ENCODE measurements around the gene SYVN1. TPM values are rescaled to one million over a fixed set of nuclear protein-coding genes. Genes with fewer than 3 reads are reported as not detected.
A peak's percentile ranks its signal among the peaks of the same experiment; 100 is the strongest.

The SYVN1 gene
- total RNA-seq, 3 donors from 2014 or later, result 36.8 to 51.5 (median 47.2) TPM

DNA sequence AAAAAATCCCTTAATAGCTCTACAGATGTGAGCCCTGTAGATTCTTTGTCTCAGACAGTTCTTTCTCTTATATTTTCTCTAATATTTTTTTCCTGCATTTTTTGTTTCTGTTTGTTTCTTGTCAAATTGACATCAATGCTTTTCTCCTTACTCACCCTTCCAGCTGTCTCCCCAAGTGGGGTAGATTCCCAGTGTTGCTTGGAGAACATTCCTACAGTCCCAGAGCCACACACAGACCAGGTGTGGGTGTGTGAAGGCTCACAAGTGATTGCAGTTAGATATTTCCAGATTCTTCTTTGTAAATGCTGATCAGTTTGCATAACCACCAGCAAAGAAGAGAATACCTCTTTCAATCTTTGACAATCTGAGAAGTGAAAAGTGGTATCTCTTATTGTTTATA is 30.8 kb downstream of the SYVN1 start:
- Mint-ChIP-seq H3K36me3 (ENCODE audit: insufficient read depth) (peaks cover 20% of the 10 kb centered on the region), H3K4me1 (ENCODE audit: low read depth) (peaks cover 10% of the 10 kb centered on the region), H3K27me3 (ENCODE audit: low read depth) (no peaks in the 10 kb centered on the region), H3K9me3 (no peaks in the 10 kb centered on the region), H3K4me3 (no peak overlapping the region)
- DNase-seq, result no peak
- no peak for ATAC-seq

- peaks cover 21% of the 10 kb centered on the region for H3K36me3 Mint-ChIP-seq (ENCODE audit: insufficient read depth)
- no peak overlapping the region for H3K4me3 Mint-ChIP-seq
- H3K27me3 Mint-ChIP-seq (ENCODE audit: low read depth), result no peaks in the 10 kb centered on the region
- H3K4me1 Mint-ChIP-seq (ENCODE audit: low read depth), result peaks cover 15% of the 10 kb centered on the region
- no peak for DNase-seq
- no peaks in the 10 kb centered on the region for H3K9me3 Mint-ChIP-seq
- ATAC-seq, result no peak
Measured at GRCh38 chr11:65102142-65103095, 31.9 kb downstream of the SYVN1 start.

DNA sequence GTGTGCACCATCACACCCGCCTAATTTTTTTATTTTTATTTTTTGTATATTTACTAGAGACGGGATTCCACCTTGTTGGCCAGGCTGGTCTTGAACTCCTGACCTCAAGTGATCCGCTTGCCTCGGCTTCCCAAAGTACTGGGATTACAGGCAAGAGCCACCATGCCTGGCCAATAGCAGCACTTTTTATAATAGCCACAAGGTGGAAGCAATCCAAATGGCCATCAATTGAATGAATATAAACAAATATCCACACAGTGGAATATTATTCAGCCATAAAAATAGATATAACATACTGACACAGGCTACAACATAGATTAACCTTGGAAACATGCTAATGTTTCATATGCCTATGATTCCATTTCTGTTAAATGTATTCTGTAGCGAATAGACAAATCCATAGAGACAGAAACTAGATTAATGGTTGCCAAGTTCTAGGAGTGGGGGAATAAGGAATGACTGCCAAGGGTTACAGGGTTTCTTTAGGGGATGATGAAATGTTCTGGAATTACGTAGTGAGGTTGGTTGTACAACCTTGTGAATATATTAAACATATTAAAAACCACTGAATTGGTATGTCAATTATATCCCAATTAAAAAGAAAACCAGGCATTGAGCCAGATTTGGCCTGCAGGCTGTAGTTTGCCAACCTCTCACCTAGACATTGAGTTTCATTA is 33.5 kb downstream of the SYVN1 start:
- DNase-seq (no peak), ATAC-seq (no peak)
- Mint-ChIP-seq H3K36me3 (ENCODE audit: insufficient read depth) (peaks cover 14% of the 10 kb centered on the region), H3K4me1 (ENCODE audit: low read depth) (peaks cover 15% of the 10 kb centered on the region), H3K9me3 (no peaks in the 10 kb centered on the region), H3K27me3 (ENCODE audit: low read depth) (no peaks in the 10 kb centered on the region), H3K4me3 (no peak overlapping the region)

DNA sequence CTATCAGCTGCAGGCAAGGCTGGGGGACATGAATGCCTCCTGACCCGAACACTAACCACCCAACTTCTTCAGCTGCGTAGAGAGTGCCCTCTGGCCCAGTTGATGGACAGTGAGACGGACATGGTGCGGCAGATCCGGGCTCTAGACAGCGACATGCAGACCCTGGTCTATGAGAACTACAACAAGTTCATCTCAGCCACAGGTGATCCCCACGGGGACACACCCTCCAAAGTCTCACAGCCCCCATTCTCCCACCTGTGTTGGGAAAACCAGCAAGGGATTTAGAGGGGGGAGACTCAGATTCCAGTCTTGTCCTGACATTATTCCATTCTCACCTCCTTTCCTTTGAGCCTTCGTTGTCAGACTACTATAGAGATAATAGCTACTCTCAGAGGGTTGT is 37.4 kb downstream of the SYVN1 start:
- Mint-ChIP-seq H3K4me3 (peak overlapping the region; percentile 92), H3K27me3 (ENCODE audit: low read depth) (no peaks in the 10 kb centered on the region), H3K36me3 (ENCODE audit: insufficient read depth) (peaks cover 7% of the 10 kb centered on the region), H3K9me3 (no peaks in the 10 kb centered on the region), H3K4me1 (ENCODE audit: low read depth) (peaks cover 15% of the 10 kb centered on the region)
- DNase-seq (no peak), ATAC-seq (no peak)

- peaks cover 15% of the 10 kb centered on the region for H3K4me1 Mint-ChIP-seq (ENCODE audit: low read depth)
- peak; percentile 80 for DNase-seq
- peak within 1 kb of the TSS; percentile 92 for H3K4me3 Mint-ChIP-seq
- peaks cover 7% of the 10 kb centered on the region for H3K36me3 Mint-ChIP-seq (ENCODE audit: insufficient read depth)
- no peaks in the 10 kb centered on the region for H3K27me3 Mint-ChIP-seq (ENCODE audit: low read depth)
- H3K9me3 Mint-ChIP-seq, result no peaks in the 10 kb centered on the region
- ATAC-seq, result peak; percentile 93 to 95
Measured at GRCh38 chr11:65095974-65096806, 38.1 kb downstream of the SYVN1 start, which contains the start of gene VPS51. VPS51 (plus strand) TSS chr11:65096214; CDS start chr11:65096251, 37 bp downstream.

DNA sequence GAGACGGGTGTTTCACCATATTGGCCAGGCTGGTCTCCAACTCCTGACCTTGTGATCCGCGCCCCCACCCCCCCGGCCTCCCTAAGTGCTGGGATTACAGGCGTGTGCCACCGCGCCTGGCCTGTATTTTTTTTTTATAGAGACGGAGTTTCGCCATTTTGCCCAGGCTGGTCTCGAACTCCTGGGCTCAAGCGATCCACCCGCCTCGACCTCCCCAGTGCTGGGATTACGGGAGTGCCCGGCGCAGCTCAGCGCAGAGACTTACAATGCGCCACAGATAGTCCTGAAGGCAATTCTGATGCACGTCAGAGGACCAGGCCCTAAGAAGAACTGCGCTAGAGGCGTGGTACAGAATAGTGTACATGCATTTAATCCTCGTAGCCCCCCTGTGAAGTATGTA is 38.9 kb downstream of the SYVN1 start:
- ATAC-seq (no peak), DNase-seq (no peak)
- H3K27me3 Mint-ChIP-seq (ENCODE audit: low read depth), result no peaks in the 10 kb centered on the region
- peaks cover 5% of the 10 kb centered on the region for H3K36me3 Mint-ChIP-seq (ENCODE audit: insufficient read depth)
- peaks cover 15% of the 10 kb centered on the region for H3K4me1 Mint-ChIP-seq (ENCODE audit: low read depth)
- peak overlapping the region; percentile 92 for H3K4me3 Mint-ChIP-seq
- no peaks in the 10 kb centered on the region for H3K9me3 Mint-ChIP-seq

DNA sequence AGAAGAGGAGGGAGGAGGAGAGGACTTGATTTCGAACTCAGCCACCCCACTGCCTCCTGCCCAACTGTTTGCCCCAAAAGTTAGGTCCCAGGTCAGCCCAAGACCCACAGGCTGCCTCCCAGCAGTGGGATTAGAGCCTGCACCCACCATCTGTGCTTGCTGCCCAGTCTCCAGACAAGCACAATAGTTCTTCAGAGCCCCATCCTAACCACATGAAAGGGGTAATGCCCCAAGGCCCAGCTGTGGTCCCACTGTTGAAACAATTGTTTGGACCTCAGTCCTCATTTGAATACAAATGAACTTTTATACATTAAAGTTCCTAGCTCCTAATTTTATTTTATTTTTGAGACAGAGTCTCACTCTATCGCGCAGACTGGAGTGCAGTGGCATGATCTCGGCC is 43.7 kb downstream of the SYVN1 start:
- Mint-ChIP-seq H3K9me3 (no peaks in the 10 kb centered on the region), H3K4me3 (no peak overlapping the region), H3K4me1 (ENCODE audit: low read depth) (peaks cover 5% of the 10 kb centered on the region), H3K36me3 (ENCODE audit: insufficient read depth) (peaks cover 21% of the 10 kb centered on the region), H3K27me3 (ENCODE audit: low read depth) (no peaks in the 10 kb centered on the region)
- DNase-seq (no peak), ATAC-seq (no peak)

DNA sequence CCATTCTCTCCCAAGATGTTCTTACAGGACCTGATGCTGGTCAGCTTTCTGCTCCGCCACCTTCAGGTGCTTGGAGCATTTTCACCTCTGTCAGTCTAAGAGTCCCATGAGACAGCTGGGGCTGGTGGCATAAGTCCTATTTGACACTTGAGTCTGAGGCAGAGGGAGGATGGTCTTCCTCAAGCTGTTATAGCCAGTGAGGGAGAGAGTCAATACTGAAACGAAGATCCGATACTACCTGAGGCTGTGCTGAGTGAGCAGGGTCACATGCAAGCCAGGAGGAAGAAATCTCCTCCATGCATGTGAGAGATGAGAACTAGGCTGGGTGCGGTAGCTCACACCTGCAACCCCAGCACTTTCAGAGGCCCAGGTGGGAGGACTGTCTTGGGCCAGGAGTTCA is 44.7 kb downstream of the SYVN1 start:
- ATAC-seq, result no peak
- peaks cover 13% of the 10 kb centered on the region for H3K4me1 Mint-ChIP-seq (ENCODE audit: low read depth)
- H3K27me3 Mint-ChIP-seq (ENCODE audit: low read depth), result no peaks in the 10 kb centered on the region
- DNase-seq, result no peak
- no peaks in the 10 kb centered on the region for H3K9me3 Mint-ChIP-seq
- H3K4me3 Mint-ChIP-seq, result no peak overlapping the region
- peaks cover 22% of the 10 kb centered on the region for H3K36me3 Mint-ChIP-seq (ENCODE audit: insufficient read depth)

- Mint-ChIP-seq H3K36me3 (ENCODE audit: insufficient read depth) (peaks cover 22% of the 10 kb centered on the region), H3K9me3 (no peaks in the 10 kb centered on the region), H3K4me3 (no peak overlapping the region), H3K4me1 (ENCODE audit: low read depth) (peaks cover 24% of the 10 kb centered on the region), H3K27me3 (ENCODE audit: low read depth) (no peaks in the 10 kb centered on the region)
- ATAC-seq (no peak), DNase-seq (no peak)
Measured at GRCh38 chr11:65087827-65088226, 46.5 kb downstream of the SYVN1 start.

GRCh38 chr11:65087216-65087615 is 47.1 kb downstream of the SYVN1 start:
- H3K36me3 Mint-ChIP-seq (ENCODE audit: insufficient read depth), result peaks cover 22% of the 10 kb centered on the region
- ATAC-seq, result no peak
- no peak for DNase-seq
- H3K27me3 Mint-ChIP-seq (ENCODE audit: low read depth), result no peaks in the 10 kb centered on the region
- peaks cover 26% of the 10 kb centered on the region for H3K4me1 Mint-ChIP-seq (ENCODE audit: low read depth)
- no peaks in the 10 kb centered on the region for H3K9me3 Mint-ChIP-seq
- H3K4me3 Mint-ChIP-seq, result no peak overlapping the region

DNA sequence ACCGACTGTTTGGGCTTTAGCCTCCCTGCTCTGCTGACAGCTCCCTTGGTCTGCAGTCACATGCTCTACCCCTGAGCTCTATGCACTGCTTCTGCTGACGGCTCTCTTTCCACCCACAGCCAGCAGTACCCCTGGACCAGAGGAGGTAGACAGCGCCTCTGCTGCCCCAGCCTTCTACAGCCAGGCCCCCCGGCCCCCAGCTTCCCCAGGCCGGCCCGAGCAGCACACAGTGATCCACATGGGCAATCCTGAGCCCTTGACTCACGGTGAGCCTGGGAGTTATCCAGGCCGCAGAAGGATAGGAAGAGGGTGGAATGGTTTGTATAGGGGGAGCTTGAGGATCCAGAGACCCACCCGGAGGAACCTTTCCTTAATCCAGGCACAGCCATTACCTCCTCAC is 47.5 kb downstream of the SYVN1 start:
- no peak overlapping the region for H3K4me3 Mint-ChIP-seq
- no peak for ATAC-seq
- H3K9me3 Mint-ChIP-seq, result no peaks in the 10 kb centered on the region
- peaks cover 22% of the 10 kb centered on the region for H3K36me3 Mint-ChIP-seq (ENCODE audit: insufficient read depth)
- DNase-seq, result no peak
- H3K27me3 Mint-ChIP-seq (ENCODE audit: low read depth), result no peaks in the 10 kb centered on the region
- H3K4me1 Mint-ChIP-seq (ENCODE audit: low read depth), result peaks cover 26% of the 10 kb centered on the region

- Mint-ChIP-seq H3K9me3 (no peaks in the 10 kb centered on the region), H3K27me3 (ENCODE audit: low read depth) (no peaks in the 10 kb centered on the region), H3K4me1 (ENCODE audit: low read depth) (peaks cover 26% of the 10 kb centered on the region), H3K4me3 (peak overlapping the region; percentile 93), H3K36me3 (ENCODE audit: insufficient read depth) (peaks cover 22% of the 10 kb centered on the region)
- DNase-seq, result no peak
- ATAC-seq, result no peak
Measured at GRCh38 chr11:65085446-65085845, 48.9 kb downstream of the SYVN1 start.

DNA sequence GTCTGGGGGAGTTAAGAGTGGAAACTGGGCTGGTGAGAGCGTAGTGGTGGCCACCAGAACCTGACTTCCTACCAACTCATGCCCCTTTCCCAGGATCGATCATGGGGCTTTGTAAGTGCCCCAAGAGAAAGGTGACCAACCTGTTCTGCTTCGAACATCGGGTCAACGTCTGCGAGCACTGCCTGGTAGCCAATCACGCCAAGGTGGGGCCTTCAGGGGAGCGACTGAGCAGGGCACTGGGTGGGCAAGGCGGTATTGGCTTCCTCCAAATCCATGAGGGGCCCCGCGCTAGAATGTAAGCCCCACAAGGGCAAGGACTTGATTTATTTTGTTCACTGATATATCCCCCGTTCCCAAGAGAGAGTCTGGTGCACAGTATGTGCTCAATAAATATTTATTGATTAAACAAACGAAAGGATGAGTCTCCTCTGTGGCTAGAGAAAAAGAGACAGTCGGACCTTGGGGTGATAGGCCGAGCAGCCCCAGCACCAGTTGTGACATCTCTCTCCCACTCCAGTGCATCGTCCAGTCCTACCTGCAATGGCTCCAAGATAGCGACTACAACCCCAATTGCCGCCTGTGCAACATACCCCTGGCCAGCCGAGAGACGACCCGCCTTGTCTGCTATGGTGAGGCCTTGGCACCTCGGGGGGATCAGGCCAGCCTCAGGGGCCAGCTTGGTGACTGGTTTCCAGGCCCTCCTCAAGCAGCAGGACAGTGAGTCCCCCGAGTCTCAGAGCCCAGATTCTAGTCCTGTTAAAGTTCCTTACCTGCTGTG is 49.5 kb downstream of the SYVN1 start:
- no peaks in the 10 kb centered on the region for H3K9me3 Mint-ChIP-seq
- ATAC-seq, result peak in 1 of 2 donors; percentile 11
- H3K4me1 Mint-ChIP-seq (ENCODE audit: low read depth), result peaks cover 26% of the 10 kb centered on the region
- H3K4me3 Mint-ChIP-seq, result peak overlapping the region; percentile 93
- H3K36me3 Mint-ChIP-seq (ENCODE audit: insufficient read depth), result peaks cover 22% of the 10 kb centered on the region
- no peaks in the 10 kb centered on the region for H3K27me3 Mint-ChIP-seq (ENCODE audit: low read depth)
- no peak for DNase-seq

All from activated T-cell treated with anti-CD3 and anti-CD28 coated beads, Interleukin-2, amount 50 U/mL, for 4 hours (primary cell).